GM18507 (cell line): ENCODE measurements around the gene SHISA7.

ENCODE experiments used
- DNase-seq: peaks from one replicate; pipeline ENCODE4 v3.0.0; 2011; ENCODE audit warnings: low read depth; ENCODE audit not compliant: insufficient read length; ENCODE audit errors: extremely low spot score
- FAIRE-seq: peaks from 2 replicates; lab custom pipeline; 2011; peaks lifted over from hg19 to GRCh38; lab: Jason Lieb, UNC

Gene SHISA7

DNA sequence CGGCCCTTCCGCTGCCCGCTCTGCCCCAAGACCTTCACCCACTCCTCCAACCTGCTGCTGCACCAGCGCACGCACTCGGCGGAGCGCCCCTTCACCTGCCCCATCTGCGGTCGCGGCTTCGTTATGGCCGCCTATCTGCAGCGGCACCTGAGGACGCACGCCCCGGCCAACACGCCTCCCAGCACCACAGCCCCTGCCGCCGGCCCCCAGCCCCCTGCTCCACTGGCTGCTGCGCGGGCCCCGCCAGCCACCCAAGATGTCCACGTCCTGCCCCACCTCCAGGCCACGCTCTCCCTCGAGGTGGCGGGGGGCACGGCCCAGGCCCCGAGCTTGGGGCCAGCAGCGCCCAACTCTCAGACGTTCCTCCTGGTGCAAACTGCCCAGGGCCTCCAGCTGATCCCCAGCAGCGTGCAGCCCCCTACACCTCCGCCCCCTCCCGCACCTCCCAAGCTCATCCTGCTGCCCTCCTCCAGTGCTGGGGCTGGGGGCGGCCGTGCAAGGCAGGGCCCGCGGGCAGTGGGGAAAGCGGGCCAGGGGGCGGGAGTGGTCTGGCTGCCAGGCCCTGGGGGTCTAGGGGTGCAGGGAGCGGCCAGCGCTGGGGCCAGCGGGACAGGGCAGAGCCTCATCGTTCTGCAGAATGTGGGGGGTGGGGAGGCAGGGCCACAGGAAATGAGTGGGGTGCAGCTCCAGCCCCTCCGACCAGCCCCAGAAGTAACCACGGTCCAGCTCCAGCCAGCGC is 40.0 kb upstream of the SHISA7 start:
- FAIRE-seq (no peak), DNase-seq (no peak)

DNA sequence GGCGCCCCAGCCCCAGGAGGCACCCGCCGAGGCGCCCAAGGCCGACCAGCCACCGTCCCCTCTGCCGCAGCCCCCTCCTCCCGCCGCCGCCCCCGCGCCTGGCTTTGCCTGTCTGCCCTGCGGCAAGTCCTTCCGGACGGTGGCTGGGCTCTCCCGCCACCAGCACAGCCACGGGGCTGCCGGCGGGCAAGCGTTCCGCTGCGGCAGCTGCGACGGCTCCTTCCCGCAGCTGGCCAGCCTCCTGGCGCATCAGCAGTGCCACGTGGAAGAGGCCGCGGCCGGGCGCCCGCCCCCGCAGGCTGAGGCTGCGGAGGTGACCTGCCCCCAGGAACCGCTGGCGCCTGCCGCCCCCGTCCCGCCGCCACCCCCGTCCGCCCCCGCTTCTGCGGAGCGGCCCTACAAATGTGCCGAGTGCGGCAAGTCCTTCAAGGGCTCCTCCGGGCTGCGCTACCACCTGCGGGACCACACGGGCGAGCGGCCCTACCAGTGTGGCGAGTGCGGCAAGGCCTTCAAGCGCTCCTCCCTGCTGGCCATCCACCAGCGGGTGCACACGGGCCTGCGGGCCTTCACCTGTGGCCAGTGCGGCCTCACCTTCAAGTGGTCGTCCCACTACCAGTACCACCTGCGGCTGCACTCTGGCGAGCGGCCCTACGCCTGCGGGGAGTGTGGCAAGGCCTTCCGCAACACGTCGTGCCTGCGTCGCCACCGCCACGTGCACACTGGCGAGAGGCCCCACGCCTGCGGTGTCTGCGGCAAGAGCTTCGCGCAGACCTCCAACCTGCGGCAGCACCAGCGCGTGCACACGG is 39.3 kb upstream of the SHISA7 start:
- DNase-seq (no peak), FAIRE-seq (no peak)

DNA sequence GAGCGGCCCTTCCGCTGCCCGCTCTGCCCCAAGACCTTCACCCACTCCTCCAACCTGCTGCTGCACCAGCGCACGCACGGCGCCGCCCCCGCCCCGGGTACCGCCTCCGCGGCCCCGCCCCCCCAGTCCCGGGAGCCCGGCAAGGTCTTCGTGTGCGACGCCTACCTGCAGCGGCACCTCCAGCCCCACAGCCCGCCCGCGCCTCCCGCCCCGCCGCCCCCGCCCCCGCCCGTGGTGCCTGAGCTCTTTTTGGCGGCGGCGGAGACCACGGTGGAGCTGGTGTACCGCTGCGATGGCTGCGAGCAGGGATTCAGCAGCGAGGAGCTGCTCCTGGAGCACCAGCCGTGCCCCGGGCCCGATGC is 38.7 kb upstream of the SHISA7 start:
- FAIRE-seq (no peak), DNase-seq (no peak)

DNA sequence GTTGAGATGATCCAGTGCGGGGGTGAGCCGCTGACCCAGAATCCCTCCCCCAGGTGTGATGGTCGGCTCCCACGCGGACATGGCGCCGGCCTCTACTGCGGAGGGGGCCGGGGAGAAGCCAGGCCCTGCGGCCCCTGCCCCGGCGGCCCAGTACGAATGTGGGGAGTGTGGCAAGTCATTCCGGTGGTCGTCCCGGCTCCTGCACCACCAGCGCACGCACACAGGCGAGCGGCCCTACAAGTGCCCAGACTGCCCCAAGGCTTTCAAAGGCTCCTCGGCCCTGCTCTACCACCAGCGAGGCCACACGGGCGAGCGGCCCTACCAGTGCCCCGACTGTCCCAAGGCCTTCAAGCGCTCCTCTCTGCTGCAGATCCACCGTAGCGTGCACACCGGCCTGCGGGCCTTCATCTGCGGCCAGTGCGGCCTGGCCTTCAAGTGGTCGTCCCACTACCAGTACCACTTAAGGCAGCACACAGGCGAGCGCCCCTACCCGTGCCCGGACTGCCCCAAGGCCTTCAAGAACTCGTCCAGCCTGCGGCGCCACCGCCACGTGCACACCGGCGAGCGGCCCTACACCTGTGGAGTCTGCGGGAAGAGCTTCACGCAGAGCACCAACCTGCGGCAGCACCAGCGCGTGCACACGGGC is 38.2 kb upstream of the SHISA7 start:
- no peak for FAIRE-seq
- no peak for DNase-seq

DNA sequence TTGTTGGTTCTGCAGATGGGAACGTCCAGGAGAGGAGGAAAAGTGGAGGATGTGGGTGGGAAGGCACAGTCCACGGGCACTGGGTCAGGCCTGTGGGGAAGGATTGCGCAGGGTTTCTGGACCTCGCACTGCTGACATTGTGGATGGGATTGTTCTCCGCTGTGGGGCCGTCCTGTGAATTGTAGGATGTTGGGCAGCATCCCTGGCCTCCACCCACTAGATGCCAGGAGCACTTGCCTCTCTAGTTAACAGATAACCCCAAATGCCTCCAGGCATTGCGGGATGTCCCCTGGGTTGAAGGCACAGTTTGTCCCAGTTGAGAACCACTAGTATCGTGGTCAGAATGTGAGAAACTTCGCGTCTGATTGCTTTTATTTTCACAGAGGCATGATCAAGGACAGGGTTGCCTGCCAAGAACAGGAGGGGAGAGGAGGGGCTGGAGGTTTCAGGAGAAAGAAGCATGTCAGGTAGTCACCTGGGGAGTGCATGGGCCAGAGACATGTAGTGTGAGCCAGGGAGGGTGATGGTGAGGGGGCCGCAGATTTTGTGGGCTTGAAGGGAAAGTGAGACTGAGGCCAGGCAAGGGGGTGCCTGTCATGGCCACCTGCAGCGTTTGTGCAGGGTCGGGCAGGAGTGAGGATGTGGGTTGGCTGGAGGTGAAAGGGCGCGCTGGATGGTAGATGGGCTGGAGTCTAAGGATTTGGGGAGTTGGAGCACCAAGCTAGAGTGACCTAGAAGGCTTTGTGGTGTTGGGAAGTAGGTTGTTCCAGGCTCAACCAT is 36.5 kb upstream of the SHISA7 start:
- DNase-seq: no peak

DNA sequence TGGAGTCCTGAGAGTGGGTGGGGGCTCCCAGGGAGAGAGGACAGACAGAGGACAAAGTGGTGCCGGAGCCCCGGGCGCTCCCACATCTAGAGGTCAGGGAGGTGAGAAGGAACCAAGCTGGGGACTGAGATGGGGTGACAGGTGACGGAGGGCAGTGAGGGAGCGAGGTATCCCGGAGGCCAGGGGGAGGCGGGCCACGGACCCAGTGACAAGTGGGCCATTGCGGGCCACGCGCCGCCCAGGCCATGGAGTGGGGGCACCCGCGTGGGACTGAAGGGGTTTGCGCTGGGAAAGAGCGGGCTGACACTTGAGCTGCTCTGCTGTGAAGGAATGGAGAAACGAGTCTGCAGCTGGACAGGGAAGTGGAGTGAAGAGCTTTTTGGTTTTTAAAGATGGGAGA is 35.9 kb upstream of the SHISA7 start:
- FAIRE-seq: no peak

More for the DNA sequence above, 36.5 kb upstream of the SHISA7 start:
- FAIRE-seq: no peak

DNA sequence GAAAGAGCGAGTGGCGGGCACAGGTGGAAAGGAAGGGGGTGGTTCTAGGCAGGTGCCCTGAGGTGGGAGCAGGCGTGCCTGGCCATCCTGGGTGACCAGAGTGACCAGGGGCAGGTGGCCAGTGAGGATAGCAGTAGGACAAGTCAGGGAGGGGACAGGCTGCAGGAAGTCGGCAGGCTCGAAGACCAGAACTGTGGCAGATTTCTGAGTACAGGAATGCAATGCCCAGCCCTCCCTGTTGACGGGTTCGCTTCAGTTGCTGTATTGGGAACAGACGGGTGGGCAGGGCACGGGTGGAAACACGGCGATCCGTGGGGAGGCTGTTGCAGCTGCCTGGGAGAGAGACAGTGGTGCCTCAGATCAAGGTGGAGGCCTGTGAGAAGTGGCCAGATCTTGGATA is 35.3 kb upstream of the SHISA7 start:
- no peak for FAIRE-seq
- DNase-seq: no peak

More for the DNA sequence above, 35.9 kb upstream of the SHISA7 start:
- no peak for DNase-seq

DNA sequence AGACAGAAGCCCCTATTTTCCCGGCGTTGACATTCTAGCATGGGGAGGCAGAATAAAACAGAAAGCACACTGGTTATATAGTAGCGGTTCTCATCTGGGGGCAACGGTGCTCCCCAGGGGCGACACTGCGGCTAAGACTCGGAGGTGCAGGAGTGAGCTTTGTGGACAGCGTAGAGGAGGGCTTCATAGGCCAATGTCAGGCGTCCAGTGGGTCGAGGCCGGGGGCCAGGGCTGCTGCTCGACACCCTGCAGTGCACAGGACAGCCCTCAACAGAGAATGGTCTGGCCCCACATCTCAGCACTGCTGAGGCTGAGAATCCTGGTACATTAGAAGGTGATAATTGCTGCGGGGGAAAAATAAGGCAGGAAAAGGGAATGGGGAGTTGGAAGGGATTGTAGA is 34.8 kb upstream of the SHISA7 start:
- FAIRE-seq: no peak
- no peak for DNase-seq

DNA sequence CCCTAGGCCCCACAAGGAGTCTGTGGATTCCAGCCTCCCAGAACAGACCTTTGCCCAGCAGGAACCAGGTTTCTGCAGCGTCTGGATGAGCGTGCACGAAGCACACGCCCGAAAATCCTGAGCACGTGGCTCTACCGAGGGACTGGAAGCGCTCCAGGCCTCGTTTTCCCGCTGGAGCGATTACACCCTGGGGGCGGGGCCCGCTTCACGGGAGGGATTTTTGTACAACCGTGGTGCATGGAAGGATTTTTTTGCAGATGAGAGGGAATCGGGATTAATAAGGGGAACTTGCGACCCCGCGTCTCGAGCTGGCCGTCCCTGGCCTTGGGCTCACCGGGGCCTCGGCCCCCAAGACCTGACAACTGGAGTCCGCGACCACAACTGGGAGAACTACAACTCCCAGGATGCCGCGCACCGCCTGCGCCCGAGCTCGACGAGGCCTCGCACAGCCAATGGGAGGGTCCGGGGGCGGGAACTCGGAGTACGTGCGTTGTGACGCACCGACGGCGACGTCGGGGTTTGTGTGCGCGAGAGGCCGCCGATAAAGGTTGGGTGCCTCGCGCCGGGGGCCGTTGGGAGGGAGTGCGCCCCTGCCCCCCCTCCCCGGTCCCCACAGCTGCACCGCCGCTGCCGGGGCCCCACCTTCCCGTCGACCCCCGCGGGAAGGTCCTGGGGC is 33.1 kb upstream of the SHISA7 start, which contains the start of gene ZNF628:
Gene ZNF628, plus strand, starts transcription at position 518 of the 676 bp plus-strand sequence. CDS start 3,294 bp downstream, outside the sequence.
- peak; percentile 92 for FAIRE-seq
- DNase-seq: peak; percentile 98

DNA sequence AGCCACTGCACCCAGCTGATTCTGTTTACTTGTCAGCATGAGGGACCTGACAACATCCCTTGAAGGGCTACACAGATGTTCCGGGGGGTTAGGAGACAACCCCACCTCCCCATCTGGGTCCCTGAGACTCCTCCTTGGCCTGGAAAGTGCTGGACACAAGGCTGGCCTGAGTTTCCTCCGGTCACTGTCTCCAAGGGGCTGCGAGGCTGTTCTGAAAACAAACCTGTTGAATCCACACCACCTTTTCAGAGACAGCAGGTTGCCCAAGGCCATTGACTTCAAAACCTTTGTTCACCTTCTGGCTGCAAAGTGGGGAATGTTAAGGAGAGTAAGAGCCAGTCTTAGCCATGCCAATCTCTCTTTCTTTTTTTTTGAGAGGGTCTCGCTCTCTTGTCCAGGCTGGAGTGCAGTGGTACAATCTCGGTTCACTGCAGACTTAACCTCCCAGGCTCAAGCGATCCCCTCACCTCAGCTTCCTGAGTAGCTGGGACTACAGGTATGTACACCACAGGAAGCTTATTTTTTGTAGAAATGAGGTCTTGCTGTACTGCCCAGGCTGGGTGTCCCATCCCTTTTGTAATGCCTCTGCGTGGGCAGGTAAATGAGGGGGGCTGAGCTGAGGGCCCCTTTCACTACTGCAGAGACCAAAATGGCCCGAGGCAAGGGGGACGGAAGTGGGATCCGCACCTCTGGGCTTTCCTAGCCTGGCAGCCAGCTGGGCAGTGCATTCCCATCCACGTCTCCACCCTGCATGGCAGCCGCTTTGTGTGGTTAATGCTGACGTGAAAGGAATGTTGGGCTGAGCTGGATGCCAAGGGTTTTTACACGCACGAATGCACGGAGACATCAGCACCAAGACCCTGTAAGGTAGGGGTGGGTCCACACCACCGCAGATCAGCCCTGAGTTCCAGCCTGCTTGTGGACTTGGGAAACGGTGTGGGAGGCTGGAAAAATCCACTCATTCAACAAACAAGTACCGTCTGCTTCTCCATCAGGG is 31.5 kb upstream of the SHISA7 start:
- FAIRE-seq: no peak
- DNase-seq: no peak

DNA sequence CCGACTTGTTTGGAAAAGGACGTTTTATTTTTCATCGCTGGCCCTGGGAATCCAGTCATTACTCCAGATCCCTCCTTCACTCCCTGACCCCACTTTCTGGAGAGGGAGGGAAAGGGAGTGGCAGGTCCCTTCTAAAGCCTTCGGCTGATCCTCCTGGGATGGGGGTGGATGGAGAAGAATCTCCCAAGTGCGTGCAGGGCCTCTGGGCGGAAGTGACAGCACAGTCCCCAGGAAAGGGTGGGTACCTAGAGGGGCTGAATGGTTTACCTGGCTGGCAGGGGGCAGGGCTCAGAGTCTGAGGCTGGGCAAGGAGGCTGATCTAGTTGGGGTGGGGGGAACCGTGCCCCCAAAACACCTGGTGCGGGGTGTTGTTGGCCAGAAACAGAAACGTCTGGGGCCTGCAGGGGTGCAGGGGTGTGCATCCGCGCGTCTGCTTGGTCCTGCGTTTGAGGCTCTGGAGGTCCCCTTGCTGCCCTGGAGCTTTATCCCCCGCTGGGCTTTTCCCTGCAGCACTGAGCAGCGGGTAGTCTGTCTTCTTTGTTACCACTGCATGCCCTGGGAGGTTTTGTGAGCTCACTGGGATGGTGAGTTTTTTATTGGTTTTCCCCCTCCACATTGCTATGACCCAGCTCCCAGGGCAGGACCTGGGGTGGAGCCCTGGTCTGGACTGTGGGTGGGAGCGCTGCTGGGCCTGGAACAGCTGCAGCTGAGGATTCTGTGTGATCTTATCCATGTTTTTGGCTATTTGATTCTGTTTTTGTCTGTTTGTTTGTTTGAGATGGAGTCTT is 30.3 kb upstream of the SHISA7 start:
- FAIRE-seq: no peak
- DNase-seq: no peak

DNA sequence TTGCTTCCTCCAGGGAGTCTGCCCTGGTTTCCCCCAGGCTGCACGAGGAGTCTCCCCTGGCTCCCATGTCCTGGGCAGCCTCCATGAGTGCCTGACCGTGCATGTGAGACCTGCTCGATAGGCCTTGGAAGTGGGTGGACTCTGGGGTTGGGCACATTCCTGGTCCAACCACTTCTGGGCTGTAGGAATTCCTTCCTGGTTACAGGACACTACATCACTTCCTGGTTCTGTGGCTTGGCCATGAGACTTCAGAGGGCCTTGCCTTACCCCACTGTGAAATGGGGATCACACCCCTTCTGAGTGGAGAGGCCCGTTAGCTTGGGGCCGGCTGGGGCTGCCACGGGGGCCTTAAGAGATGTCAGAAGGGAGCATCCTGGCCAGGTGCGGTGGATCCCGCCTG is 29.4 kb upstream of the SHISA7 start:
- no peak for DNase-seq
- FAIRE-seq: no peak

DNA sequence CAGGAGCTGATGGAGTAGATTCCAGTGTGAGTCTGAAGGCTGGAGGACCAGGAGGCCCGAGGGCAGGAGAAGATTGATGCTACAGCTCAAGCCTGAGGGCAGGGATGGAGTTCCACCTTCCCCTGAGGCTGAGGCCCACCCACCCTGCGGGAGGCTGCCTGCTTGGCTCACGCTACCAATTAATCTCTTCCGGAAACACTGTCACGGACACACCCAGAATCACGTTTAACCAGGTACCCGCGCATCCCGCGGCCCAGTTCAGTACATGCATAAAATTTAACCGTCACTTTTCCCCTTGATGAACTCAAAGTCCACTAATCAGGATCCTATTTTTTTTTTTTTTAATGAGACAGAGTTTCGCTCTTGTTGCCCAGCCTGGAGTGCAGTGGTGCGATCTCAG is 28.2 kb upstream of the SHISA7 start:
- no peak for FAIRE-seq

DNA sequence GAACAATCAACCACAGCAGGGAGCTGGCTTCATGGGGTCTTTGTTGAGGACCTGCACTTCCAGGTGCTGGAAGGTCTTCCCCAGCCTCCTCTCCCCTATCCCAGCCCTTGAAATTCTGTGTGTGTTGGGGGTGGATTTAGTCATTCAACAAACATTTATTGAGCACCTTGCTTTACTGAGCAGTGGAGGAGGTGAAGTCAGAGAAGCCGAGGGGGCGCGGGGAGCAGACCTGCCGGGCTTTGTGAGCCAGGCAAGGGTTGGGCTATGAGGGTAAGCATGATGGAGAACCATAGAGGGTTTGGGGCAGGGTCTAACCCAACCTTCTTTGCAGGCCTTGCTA is 24.9 kb upstream of the SHISA7 start:
- FAIRE-seq (no peak), DNase-seq (no peak)

More for the DNA sequence above, 28.2 kb upstream of the SHISA7 start:
- DNase-seq: no peak

DNA sequence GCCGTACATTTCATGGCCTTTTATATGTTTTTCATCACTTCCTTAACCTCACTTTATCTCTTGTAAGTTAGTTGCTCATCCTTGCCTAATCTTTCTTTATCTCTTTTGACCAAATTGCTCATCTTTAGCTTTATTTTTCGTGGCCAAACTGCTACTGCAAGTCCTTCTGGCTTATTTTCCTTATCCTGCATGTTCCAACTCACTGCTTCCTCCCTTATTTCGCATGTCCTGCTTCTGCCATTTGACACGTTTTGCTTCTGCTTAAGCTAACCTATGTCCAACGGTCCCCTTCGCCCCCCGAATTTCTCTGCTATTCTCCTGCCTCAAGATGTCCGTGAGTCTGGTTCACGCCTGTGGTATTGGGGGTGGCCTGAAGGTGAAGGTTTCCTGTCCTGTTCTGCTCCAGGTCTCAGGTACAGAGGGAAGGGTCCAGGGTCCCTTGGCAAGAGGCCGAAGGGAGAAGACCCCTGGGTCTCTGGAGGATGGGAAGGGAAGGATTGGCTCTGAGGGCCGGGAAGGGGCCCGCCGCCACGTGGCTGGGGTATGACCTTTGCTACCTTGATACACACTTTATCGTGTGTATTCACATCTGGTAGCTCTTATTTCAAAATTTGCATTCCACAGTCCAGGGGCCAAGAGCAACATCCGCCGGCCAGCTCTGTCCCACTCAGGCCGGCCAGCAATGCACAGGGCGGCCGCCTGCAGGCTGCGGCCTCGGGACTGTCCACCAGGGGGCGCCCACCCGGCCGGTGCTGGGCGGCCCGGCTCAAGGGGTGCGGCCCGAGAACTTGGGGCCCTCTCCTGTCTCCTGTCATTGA is 24.3 kb upstream of the SHISA7 start:
- DNase-seq (peak; percentile 54), FAIRE-seq (peak; percentile 64)

DNA sequence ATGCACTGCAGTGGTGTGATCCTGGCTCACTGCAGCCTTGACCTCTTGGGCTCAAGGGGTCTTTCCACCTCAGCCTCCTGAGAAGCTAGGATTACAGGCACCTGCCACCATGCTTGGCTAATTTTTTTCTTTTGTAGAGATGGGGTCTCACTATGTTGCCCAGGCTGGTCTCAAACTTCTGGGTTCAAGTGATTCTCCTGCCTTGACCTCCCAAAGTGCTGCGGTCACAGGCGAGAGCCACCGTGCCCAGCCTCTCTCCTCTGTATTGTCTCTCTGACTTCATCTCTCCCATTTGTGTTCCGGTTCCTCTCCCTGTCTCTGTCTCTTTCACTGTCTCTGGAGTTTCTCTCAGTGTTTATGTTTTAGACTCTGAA is 23.1 kb upstream of the SHISA7 start:
- DNase-seq (no peak), FAIRE-seq (no peak)
